ENCODE measurements around the gene MTX3. TPM values are rescaled to one million over a fixed set of nuclear protein-coding genes. Genes with fewer than 3 reads are reported as not detected.

MTX3 gene
- total RNA-seq, 6 donors from 2014 or later: 3.1 to 17.0 (median 10.6) TPM

DNA sequence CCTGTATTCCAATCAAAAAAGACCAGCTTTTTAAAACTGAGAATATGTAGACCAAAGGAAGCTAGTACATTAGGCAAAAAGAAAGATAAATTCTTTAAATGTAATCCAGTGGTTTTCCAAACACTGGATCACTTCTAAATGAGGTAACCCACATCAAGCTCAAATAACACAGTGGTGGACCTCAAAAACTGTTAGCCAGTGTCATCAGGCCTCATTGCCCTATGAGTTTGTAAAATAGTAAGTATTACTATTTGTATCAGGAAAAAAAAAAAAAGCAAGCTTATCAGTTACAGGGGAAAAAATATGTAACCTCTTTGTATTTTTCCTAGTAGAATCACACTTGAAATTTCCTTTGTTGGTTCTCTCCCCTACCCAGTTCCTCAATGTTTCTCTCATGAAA, 6.7 kb downstream of the MTX3 start:
- Histone ChIP-seq H3K36me3 (peaks cover 8 to 91% (median 25%) of the 10 kb centered on the region in 4 donors), H3K4me1 (no peaks in the 10 kb centered on the region), H3K27me3 (no peaks in the 10 kb centered on the region), H3K27ac (no peak overlapping the region), H3K9me3 (no peaks in the 10 kb centered on the region), H3K4me3 (no peak overlapping the region)
- DNase-seq: no peak
- ATAC-seq (ENCODE audit: low FRiP score in 2 of 2): no peak
- TF ChIP-seq, protein P1, sequence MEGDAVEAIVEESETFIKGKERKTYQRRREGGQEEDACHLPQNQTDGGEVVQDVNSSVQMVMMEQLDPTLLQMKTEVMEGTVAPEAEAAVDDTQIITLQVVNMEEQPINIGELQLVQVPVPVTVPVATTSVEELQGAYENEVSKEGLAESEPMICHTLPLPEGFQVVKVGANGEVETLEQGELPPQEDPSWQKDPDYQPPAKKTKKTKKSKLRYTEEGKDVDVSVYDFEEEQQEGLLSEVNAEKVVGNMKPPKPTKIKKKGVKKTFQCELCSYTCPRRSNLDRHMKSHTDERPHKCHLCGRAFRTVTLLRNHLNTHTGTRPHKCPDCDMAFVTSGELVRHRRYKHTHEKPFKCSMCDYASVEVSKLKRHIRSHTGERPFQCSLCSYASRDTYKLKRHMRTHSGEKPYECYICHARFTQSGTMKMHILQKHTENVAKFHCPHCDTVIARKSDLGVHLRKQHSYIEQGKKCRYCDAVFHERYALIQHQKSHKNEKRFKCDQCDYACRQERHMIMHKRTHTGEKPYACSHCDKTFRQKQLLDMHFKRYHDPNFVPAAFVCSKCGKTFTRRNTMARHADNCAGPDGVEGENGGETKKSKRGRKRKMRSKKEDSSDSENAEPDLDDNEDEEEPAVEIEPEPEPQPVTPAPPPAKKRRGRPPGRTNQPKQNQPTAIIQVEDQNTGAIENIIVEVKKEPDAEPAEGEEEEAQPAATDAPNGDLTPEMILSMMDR (IDR thresholded peaks at IDR 0.05): no peak
- TF ChIP-seq POLR2A (IDR thresholded peaks at IDR 0.05) (no peak), POLR2AphosphoS5 (IDR thresholded peaks at IDR 0.05) (no peak), EP300 (IDR thresholded peaks at IDR 0.05) (no peak)

DNA sequence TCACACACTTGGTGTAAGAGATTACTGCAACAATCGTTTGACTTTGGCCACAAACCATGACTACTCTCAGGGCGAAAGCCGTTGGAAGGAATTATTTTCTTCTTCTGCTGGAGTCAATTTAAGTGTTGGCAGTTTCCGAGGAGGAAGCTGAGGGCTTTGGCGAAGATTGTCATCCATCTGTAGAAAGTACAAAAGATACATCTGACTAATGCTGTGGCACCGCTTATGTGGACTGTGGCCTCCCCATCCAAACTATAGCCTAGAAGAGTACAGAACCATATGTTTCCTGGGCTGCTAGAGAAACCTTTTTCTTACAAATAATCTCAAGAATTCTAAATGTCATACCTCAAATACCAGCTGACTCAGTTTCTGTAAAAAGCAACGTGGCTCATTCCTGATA, 7.4 kb downstream of the MTX3 start:
- Histone ChIP-seq H3K4me1 (no peaks in the 10 kb centered on the region), H3K4me3 (no peak overlapping the region), H3K27ac (no peak overlapping the region), H3K9me3 (no peaks in the 10 kb centered on the region), H3K27me3 (no peaks in the 10 kb centered on the region), H3K36me3 (peaks cover 8 to 94% (median 25%) of the 10 kb centered on the region in 4 donors)
- WGBS, 2 donors: 92 to 93% methylated on average over 7 of the region's 7 CpGs
- TF ChIP-seq, protein P1 (IDR thresholded peaks at IDR 0.05): no peak
- DNase-seq (no peak), ATAC-seq (ENCODE audit: low FRiP score in 2 of 2) (no peak)

DNA sequence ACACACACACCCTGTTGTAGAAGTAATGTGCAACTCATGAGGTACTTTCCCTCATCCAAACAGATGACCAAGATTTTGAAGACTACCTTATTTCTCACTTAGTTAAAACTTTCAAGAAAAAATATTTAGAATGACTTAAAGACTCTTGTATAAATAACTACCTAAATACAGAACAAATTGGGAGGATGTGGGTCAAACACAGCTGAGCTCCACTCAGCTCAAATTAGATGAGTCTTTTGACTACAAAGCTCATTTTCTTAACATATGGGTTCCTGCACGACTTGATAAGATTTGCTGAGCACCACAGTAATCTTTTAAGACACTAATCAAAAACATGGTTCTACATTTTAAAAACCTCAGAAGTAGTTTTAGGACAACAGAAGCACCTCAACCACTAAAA, 8.9 kb downstream of the MTX3 start:
- no peak for DNase-seq
- Histone ChIP-seq H3K27ac (no peak overlapping the region), H3K4me3 (no peak overlapping the region), H3K9me3 (no peaks in the 10 kb centered on the region), H3K27me3 (no peaks in the 10 kb centered on the region), H3K4me1 (no peaks in the 10 kb centered on the region), H3K36me3 (peaks cover 8 to 92% (median 23%) of the 10 kb centered on the region in 4 donors)
- 67 to 81% methylated on average over 1 of the region's 1 CpG for WGBS, 2 donors
- no peak for ATAC-seq (ENCODE audit: low FRiP score in 2 of 2)
- TF ChIP-seq EP300 (IDR thresholded peaks at IDR 0.05) (no peak), POLR2AphosphoS5 (IDR thresholded peaks at IDR 0.05) (no peak), POLR2A (IDR thresholded peaks at IDR 0.05) (no peak)
- TF ChIP-seq, protein P1 (IDR thresholded peaks at IDR 0.05): no peak

DNA sequence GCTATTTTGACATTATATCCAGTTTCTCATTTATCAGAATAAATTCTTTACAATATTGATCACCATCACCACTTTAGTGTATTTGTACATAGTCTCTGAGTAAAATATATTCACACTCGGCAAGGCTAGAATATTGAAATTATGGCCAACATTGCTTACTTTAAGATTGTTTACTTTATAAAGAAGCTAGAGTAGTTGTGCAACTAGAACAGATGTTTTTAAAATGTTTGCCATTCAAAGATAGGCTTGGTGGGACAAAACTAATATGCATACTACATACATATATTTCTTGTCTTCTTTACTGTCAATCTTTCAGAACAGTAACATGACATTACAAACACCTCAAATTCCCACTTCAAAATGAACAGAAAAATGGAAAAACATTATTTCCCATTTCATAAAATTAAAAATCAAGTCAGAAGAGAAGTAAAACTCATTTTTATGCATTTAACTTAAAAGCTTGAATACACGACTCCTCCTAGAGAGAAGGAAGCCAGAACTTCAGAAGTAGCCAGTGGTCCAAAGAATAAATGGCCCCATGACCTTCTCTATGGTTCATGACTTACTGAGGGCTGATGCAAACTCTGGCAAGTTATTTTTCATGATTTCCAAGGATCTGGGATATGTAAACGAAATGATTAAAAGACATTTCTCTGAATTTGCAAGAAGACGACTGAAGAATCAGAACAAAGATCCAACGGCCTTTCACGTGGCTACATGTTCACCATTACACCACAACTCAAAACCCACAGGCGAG, 14.1 kb downstream of the MTX3 start:
- H3K4me1 ChIP-seq: no peaks in the 10 kb centered on the region
- 92 to 93% methylated on average over 7 of the region's 7 CpGs for WGBS, 2 donors
- H3K27me3 ChIP-seq: no peaks in the 10 kb centered on the region
- H3K27ac ChIP-seq: no peak overlapping the region
- H3K4me3 ChIP-seq: no peak overlapping the region
- ATAC-seq (ENCODE audit: low FRiP score in 2 of 2) (no peak), DNase-seq (no peak)
- no peak for TF ChIP-seq POLR2AphosphoS5 (IDR thresholded peaks at IDR 0.05)
- TF ChIP-seq, protein P1 (IDR thresholded peaks at IDR 0.05): no peak
- no peak for TF ChIP-seq EP300 (IDR thresholded peaks at IDR 0.05)
- TF ChIP-seq POLR2A (IDR thresholded peaks at IDR 0.05): no peak
- H3K9me3 ChIP-seq: no peaks in the 10 kb centered on the region
- peaks cover 0 to 46% (median 4%) of the 10 kb centered on the region in 4 donors for H3K36me3 ChIP-seq

DNA sequence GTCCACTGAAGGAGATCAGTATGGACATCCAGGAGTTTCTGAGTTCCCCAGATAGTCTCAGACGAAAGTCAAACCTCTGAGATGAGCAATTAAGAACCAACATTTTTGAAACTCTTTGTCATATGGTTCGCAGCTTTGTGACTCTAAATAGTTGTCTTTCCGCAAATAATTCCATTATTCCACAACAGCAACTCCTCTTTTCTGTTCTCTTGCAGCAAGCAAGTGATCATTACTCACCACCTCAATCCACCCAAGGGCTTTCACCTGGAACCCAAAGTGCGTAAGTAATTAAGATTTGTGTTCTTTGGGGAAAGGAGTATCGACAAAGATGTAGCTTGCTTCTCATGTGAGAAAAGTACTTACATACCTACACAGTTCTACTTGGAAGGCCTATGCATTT, 15.6 kb downstream of the MTX3 start:
- DNase-seq (no peak), ATAC-seq (ENCODE audit: low FRiP score in 2 of 2) (no peak)
- Histone ChIP-seq H3K27me3 (no peaks in the 10 kb centered on the region), H3K9me3 (no peaks in the 10 kb centered on the region), H3K4me1 (no peaks in the 10 kb centered on the region), H3K27ac (no peak overlapping the region), H3K36me3 (peaks cover 0 to 31% (median 4%) of the 10 kb centered on the region in 4 donors), H3K4me3 (no peak overlapping the region)
- TF ChIP-seq EP300 (IDR thresholded peaks at IDR 0.05): no peak
- TF ChIP-seq, protein P1 (IDR thresholded peaks at IDR 0.05): no peak
- TF ChIP-seq POLR2AphosphoS5 (IDR thresholded peaks at IDR 0.05): no peak
- TF ChIP-seq POLR2A (IDR thresholded peaks at IDR 0.05): no peak
- 96 to 97% methylated on average over 5 of the region's 5 CpGs for WGBS, 2 donors

Measured in upper lobe of left lung (tissue), 6 donors.